Kidney capillary endothelial cell (primary cell): ENCODE data around the gene EDN2.

Experiments
- DNase-seq: peaks from one replicate; pipeline ENCODE4 v3.0.0-alpha.2; 2018; ENCODE audit warnings: low spot score

The EDN2 gene

GRCh38 chr1:41483001-41483850 is 1.3 kb downstream of the EDN2 start:
- DNase-seq, result no peak

GRCh38 chr1:41482001-41482765 is 2.3 kb downstream of the EDN2 start:
- no peak for DNase-seq

- DNase-seq, result no peak
These were observed 3.2 kb downstream of the EDN2 start for GRCh38 chr1:41481109-41481775.

- no peak for DNase-seq
These were observed 4.0 kb downstream of the EDN2 start for GRCh38 chr1:41480204-41481108.

- no peak for DNase-seq
These were observed 4.7 kb downstream of the EDN2 start for GRCh38 chr1:41479808-41480160.

- no peak for DNase-seq
These were observed 5.3 kb downstream of the EDN2 start for GRCh38 chr1:41479000-41479807.

- no peak for DNase-seq
These were observed 6.2 kb downstream of the EDN2 start for GRCh38 chr1:41478118-41478748.

- DNase-seq, result no peak
These were observed 7.6 kb downstream of the EDN2 start for GRCh38 chr1:41476807-41477361.

GRCh38 chr1:41475859-41476567 is 8.5 kb downstream of the EDN2 start:
- DNase-seq, result no peak

- no peak for DNase-seq
These were observed 9.1 kb downstream of the EDN2 start for GRCh38 chr1:41475346-41475745.

GRCh38 chr1:41474490-41475271 is 9.8 kb downstream of the EDN2 start:
- DNase-seq, result no peak

- DNase-seq, result no peak
These were observed 10.6 kb downstream of the EDN2 start for GRCh38 chr1:41473738-41474362.

GRCh38 chr1:41471658-41472057 is 12.8 kb downstream of the EDN2 start:
- no peak for DNase-seq

GRCh38 chr1:41469706-41470105 is 14.8 kb downstream of the EDN2 start:
- no peak for DNase-seq

- no peak for DNase-seq
These were observed 16.2 kb downstream of the EDN2 start for GRCh38 chr1:41468122-41468762.

GRCh38 chr1:41467673-41468072 is 16.8 kb downstream of the EDN2 start:
- no peak for DNase-seq

GRCh38 chr1:41466146-41466545 is 18.3 kb downstream of the EDN2 start:
- no peak for DNase-seq

- no peak for DNase-seq
These were observed 18.7 kb downstream of the EDN2 start for GRCh38 chr1:41465741-41466140.
